GM12878 (cell line): ENCODE data around the gene CRHBP.

Source experiments
- EZH2 ChIP-seq: IDR thresholded peaks from 2 replicates; pipeline ENCODE4 v1.6.1; 2012; ENCODE audit warnings: low read depth, mild to moderate bottlenecking, control low read depth, inconsistent platforms, low read length, borderline replicate concordance; ENCODE audit not compliant: control insufficient read depth
- FOXK2 ChIP-seq: fragments of 450-650 bp; IDR thresholded peaks from 2 replicates; pipeline ENCODE4 v1.6.1; 2017; ENCODE audit warnings: mild to moderate bottlenecking, moderate library complexity
- MYC ChIP-seq: IDR thresholded peaks from 2 replicates; pipeline ENCODE4 v1.6.1; 2011; ENCODE audit warnings: mild to moderate bottlenecking, low read length, moderate library complexity, inconsistent platforms; ENCODE audit not compliant: insufficient read depth, insufficient replicate concordance, insufficient read length, severe bottlenecking
- RB1 ChIP-seq: fragments of 450-650 bp; formaldehyde crosslinking; IDR thresholded peaks from 2 replicates; pipeline ENCODE4 v1.6.1; 2017; ENCODE audit warnings: mild to moderate bottlenecking, borderline replicate concordance
- REST ChIP-seq: IDR thresholded peaks from 2 replicates; pipeline ENCODE4 v1.6.1; 2012; ENCODE audit warnings: mild to moderate bottlenecking, low read depth, low read length

- no peak for TF ChIP-seq MYC
- no peak for TF ChIP-seq EZH2
- TF ChIP-seq FOXK2 = no peak
- no peak for TF ChIP-seq RB1
- no peak for TF ChIP-seq REST
Measured at GRCh38 chr5:76938177-76938576, 14.7 kb upstream of the CRHBP start.
